A549 (cell line): ENCODE results near the gene STRA8.

Experiments
- CTCF ChIP-seq: fragments of >200 bp; sonication (Bioruptor Twin); formaldehyde crosslinking; IDR thresholded peaks from 3 replicates; pipeline ENCODE4 v1.5.1; 2016
- EP300 ChIP-seq, 2 experiments: fragments of >200 bp; sonication (Bioruptor Twin); formaldehyde crosslinking; IDR thresholded peaks; 2 replicates in 1 of 2; 3 replicates in 1 of 2; pipeline ENCODE4 v1.6.1; 2016 to 2017
- PHF8 ChIP-seq: fragments of 200-600 bp; sonication (generic); IDR thresholded peaks from 2 replicates; pipeline ENCODE4 v1.6.1; 2016; ENCODE audit warnings: low read depth, mild to moderate bottlenecking, antibody characterized with exemption, moderate library complexity, borderline replicate concordance
- POLR2AphosphoS2 ChIP-seq: conservative IDR thresholded peaks from 2 replicates; pipeline ENCODE4 v1.6.1; 2012; ENCODE audit warnings: low read length, improper control_type of control experiment, inconsistent platforms
- RAD21 ChIP-seq, 2 experiments: fragments of >200 bp in 1 of 2; sonication (Bioruptor Twin) in 1 of 2; formaldehyde crosslinking in 1 of 2; IDR thresholded peaks in 1 of 2; conservative IDR thresholded peaks in 1 of 2; 2 replicates in 1 of 2; 3 replicates in 1 of 2; pipeline ENCODE4 v1.6.1; 2012 to 2018; ENCODE audit warnings: inconsistent platforms in 1 of 2
- RFX5 ChIP-seq: fragments of 450-650 bp; IDR thresholded peaks from 2 replicates; pipeline ENCODE4 v1.7.1; 2014; ENCODE audit warnings: antibody characterized with exemption, mild to moderate bottlenecking, moderate library complexity

- TF ChIP-seq EP300 (IDR thresholded peaks at IDR 0.05) (no peak), CTCF (no peak), POLR2AphosphoS2 (no peak), PHF8 (no peak), RFX5 (no peak), RAD21 (conservative IDR thresholded peaks at IDR 0.05 in 1 of 2, IDR thresholded peaks at IDR 0.05 in 1 of 2) (no peak)
These were observed 49.1 kb downstream of the STRA8 start for GRCh38 chr7:135282561-135283254.
